Muscle layer of duodenum (tissue), 2 donors: ENCODE results near the gene EPHB1.
"Not testable (repeated sequence)": the region's sequence is repeated elsewhere in the genome, so short reads cannot be mapped to it uniquely, and the experiment has no call there.

Source experiments
- H3K27ac ChIP-seq: one replicate; pipeline ENCODE4 v1.7.0; 2013; ENCODE audit warnings: mild to moderate bottlenecking, low read length
- H3K27me3 ChIP-seq: one replicate; pipeline ENCODE4 v1.7.0; 2013; ENCODE audit warnings: low read depth, mild to moderate bottlenecking, control low read depth, low read length
- H3K36me3 ChIP-seq, 2 donors: one replicate each; pipeline ENCODE4 v1.7.0; 2013; ENCODE audit warnings: low read length in 2 of 2, control low read depth in 1 of 2, mild to moderate bottlenecking in 1 of 2; ENCODE audit not compliant: insufficient read depth in 2 of 2, control insufficient read depth in 1 of 2
- H3K4me1 ChIP-seq, 2 donors: one replicate each; pipeline ENCODE4 v1.7.0; 2013; ENCODE audit warnings: low read length in 2 of 2, mild to moderate bottlenecking in 2 of 2, control low read depth in 1 of 2, moderate library complexity in 1 of 2; ENCODE audit not compliant: insufficient read depth in 2 of 2, control insufficient read depth in 1 of 2
- H3K4me3 ChIP-seq, 2 donors: one replicate each; pipeline ENCODE4 v1.7.0; 2013; ENCODE audit warnings: low read length in 2 of 2, low read depth in 1 of 2, mild to moderate bottlenecking in 1 of 2
- H3K9me3 ChIP-seq, 2 donors: one replicate each; pipeline ENCODE4 v1.7.0; 2013; ENCODE audit warnings: low read length in 2 of 2, control low read depth in 1 of 2, mild to moderate bottlenecking in 1 of 2; ENCODE audit not compliant: control insufficient read depth in 1 of 2
- donor health status: healthy.

The EPHB1 gene

GRCh38 chr3:134991472-134992010, 196.5 kb downstream of the EPHB1 start:
- Histone ChIP-seq H3K4me3 (no peak overlapping the region), H3K27ac (no peak overlapping the region), H3K36me3 (no peaks in the 10 kb centered on the region), H3K27me3 (no peaks in the 10 kb centered on the region), H3K4me1 (no peaks in the 10 kb centered on the region), H3K9me3 (no peaks in the 10 kb centered on the region)

GRCh38 chr3:134992180-134992579, 197.1 kb downstream of the EPHB1 start:
- Histone ChIP-seq H3K36me3 (no peaks in the 10 kb centered on the region), H3K9me3 (no peaks in the 10 kb centered on the region), H3K27me3 (no peaks in the 10 kb centered on the region), H3K4me1 (no peaks in the 10 kb centered on the region), H3K4me3 (no peak overlapping the region), H3K27ac (no peak overlapping the region)

- Histone ChIP-seq H3K27ac (no peak overlapping the region), H3K9me3 (no peaks in the 10 kb centered on the region), H3K4me3 (no peak overlapping the region), H3K27me3 (no peaks in the 10 kb centered on the region), H3K36me3 (no peaks in the 10 kb centered on the region), H3K4me1 (no peaks in the 10 kb centered on the region)
Observed at GRCh38 chr3:134992586-134992985, 197.5 kb downstream of the EPHB1 start.

GRCh38 chr3:134993011-134993410, 198.0 kb downstream of the EPHB1 start:
- H3K36me3 ChIP-seq: no peaks in the 10 kb centered on the region
- H3K4me3 ChIP-seq: no peak overlapping the region
- H3K4me1 ChIP-seq: no peaks in the 10 kb centered on the region
- no peaks in the 10 kb centered on the region for H3K27me3 ChIP-seq
- H3K27ac ChIP-seq: no peak overlapping the region
- H3K9me3 ChIP-seq: no peaks in the 10 kb centered on the region

GRCh38 chr3:134998158-134998557, 203.1 kb downstream of the EPHB1 start:
- no peaks in the 10 kb centered on the region for H3K9me3 ChIP-seq
- no peak overlapping the region for H3K4me3 ChIP-seq
- no peaks in the 10 kb centered on the region for H3K4me1 ChIP-seq
- no peaks in the 10 kb centered on the region for H3K27me3 ChIP-seq
- H3K27ac ChIP-seq: no peak overlapping the region
- H3K36me3 ChIP-seq: no peaks in the 10 kb centered on the region

- Histone ChIP-seq H3K4me3 (no peak overlapping the region), H3K27me3 (no peaks in the 10 kb centered on the region), H3K36me3 (no peaks in the 10 kb centered on the region), H3K4me1 (no peaks in the 10 kb centered on the region), H3K9me3 (no peaks in the 10 kb centered on the region), H3K27ac (no peak overlapping the region)
Observed at GRCh38 chr3:134998855-134999254, 203.8 kb downstream of the EPHB1 start.

- Histone ChIP-seq H3K4me1 (no peaks in the 10 kb centered on the region), H3K9me3 (no peaks in the 10 kb centered on the region), H3K27ac (no peak overlapping the region), H3K27me3 (no peaks in the 10 kb centered on the region), H3K36me3 (no peaks in the 10 kb centered on the region), H3K4me3 (no peak overlapping the region)
Observed at GRCh38 chr3:135000465-135000864, 205.4 kb downstream of the EPHB1 start.

- H3K4me3 ChIP-seq, H3K27me3 ChIP-seq, H3K27ac ChIP-seq, H3K36me3 ChIP-seq, H3K4me1 ChIP-seq, H3K9me3 ChIP-seq: not testable (repeated sequence)
Observed at GRCh38 chr3:135005616-135006015, 210.6 kb downstream of the EPHB1 start.

GRCh38 chr3:135007607-135008006, 212.5 kb downstream of the EPHB1 start:
- H3K4me3 ChIP-seq: no peak overlapping the region
- H3K27ac ChIP-seq: no peak overlapping the region
- H3K27me3 ChIP-seq: no peaks in the 10 kb centered on the region
- no peaks in the 10 kb centered on the region for H3K36me3 ChIP-seq
- H3K9me3 ChIP-seq: no peaks in the 10 kb centered on the region
- no peaks in the 10 kb centered on the region for H3K4me1 ChIP-seq

- Histone ChIP-seq H3K27me3 (no peaks in the 10 kb centered on the region), H3K4me3 (no peak overlapping the region), H3K36me3 (no peaks in the 10 kb centered on the region), H3K4me1 (no peaks in the 10 kb centered on the region), H3K27ac (no peak overlapping the region), H3K9me3 (no peaks in the 10 kb centered on the region)
Observed at GRCh38 chr3:135008326-135008725, 213.3 kb downstream of the EPHB1 start.

GRCh38 chr3:135009014-135009413, 214.0 kb downstream of the EPHB1 start:
- Histone ChIP-seq H3K27ac (no peak overlapping the region), H3K4me1 (no peaks in the 10 kb centered on the region), H3K4me3 (no peak overlapping the region), H3K9me3 (no peaks in the 10 kb centered on the region), H3K27me3 (no peaks in the 10 kb centered on the region), H3K36me3 (no peaks in the 10 kb centered on the region)

GRCh38 chr3:135012101-135012500, 217.0 kb downstream of the EPHB1 start:
- no peak overlapping the region for H3K4me3 ChIP-seq
- H3K27ac ChIP-seq: no peak overlapping the region
- no peaks in the 10 kb centered on the region for H3K4me1 ChIP-seq
- no peaks in the 10 kb centered on the region for H3K27me3 ChIP-seq
- H3K36me3 ChIP-seq: no peaks in the 10 kb centered on the region
- H3K9me3 ChIP-seq: no peaks in the 10 kb centered on the region
